Thymus (tissue), 11 donors: ENCODE results near the gene GRAP2. TPM values are rescaled to one million over a fixed set of nuclear protein-coding genes. Genes with fewer than 3 reads are reported as not detected.

ENCODE experiments used
- DNase-seq, 9 donors: peaks; one replicate each; pipeline ENCODE4 v3.0.0-alpha.2; 2013; ENCODE audit warnings: low spot score in 9 of 9, low read depth in 6 of 9, missing footprints in 1 of 9
- H3K27ac ChIP-seq, 2 donors: one replicate each; pipeline ENCODE4 v1.5.1; 2013; ENCODE audit warnings: control low read depth in 1 of 2, low read depth in 1 of 2, low read length in 1 of 2, mild to moderate bottlenecking in 1 of 2, moderate library complexity in 1 of 2
- H3K27me3 ChIP-seq, 2 donors: one replicate each; pipeline ENCODE4 v1.5.1; 2013; ENCODE audit warnings: low read length in 1 of 2; ENCODE audit not compliant: control insufficient read depth in 2 of 2, insufficient read depth in 1 of 2
- H3K36me3 ChIP-seq, 2 donors: one replicate each; pipeline ENCODE4 v1.5.1; 2013; ENCODE audit warnings: low read length in 1 of 2, mild to moderate bottlenecking in 1 of 2, moderate library complexity in 1 of 2; ENCODE audit not compliant: control insufficient read depth in 2 of 2, insufficient read depth in 2 of 2
- H3K4me1 ChIP-seq, 2 donors: one replicate each; pipeline ENCODE4 v1.5.1; 2013; ENCODE audit warnings: low read length in 2 of 2; ENCODE audit not compliant: control insufficient read depth in 2 of 2, insufficient read depth in 2 of 2
- H3K4me3 ChIP-seq, 2 donors: one replicate each; pipeline ENCODE4 v1.5.1; 2013; ENCODE audit warnings: low read length in 2 of 2, control low read depth in 1 of 2, mild to moderate bottlenecking in 1 of 2
- H3K9me3 ChIP-seq, 2 donors: one replicate each; pipeline ENCODE4 v1.5.1; 2013; ENCODE audit warnings: low read length in 1 of 2, mild to moderate bottlenecking in 1 of 2; ENCODE audit not compliant: control insufficient read depth in 2 of 2, insufficient read depth in 1 of 2
- WGBS: extraction: QIAGEN DNeasy Blood & Tissue Kit; methylation state at CpG from one replicate; pipeline ENCODE4 v1.1.7; 2013; 5-methylcytosine and 5-hydroxymethylcytosine counted together
- polyA plus RNA-seq: library from polyadenylated mRNA; stranded (reverse); fragments of 200-250 nt; gene quantifications from one replicate; pipeline ENCODE4 v1.2.3, GENCODE V29; 2013
- total RNA-seq: library from RNA; stranded (reverse); fragments of 120-200 nt; gene quantifications from one replicate; pipeline ENCODE4 v1.2.4, GENCODE V29; 2013
- donor health status: healthy.

GRAP2 gene
- total and polyA plus RNA-seq, 2 donors = 51.5 to 193 TPM

GRCh38 chr22:40010746-40011145, 109.9 kb downstream of the GRAP2 start:
- Histone ChIP-seq H3K9me3 (no peaks in the 10 kb centered on the region), H3K4me3 (no peak overlapping the region), H3K4me1 (peaks cover 18 to 55% of the 10 kb centered on the region in 2 donors), H3K27ac (peak overlapping the region in 1 of 2 donors; percentile 32), H3K27me3 (peaks cover 0 to 4% of the 10 kb centered on the region in 2 donors), H3K36me3 (no peaks in the 10 kb centered on the region)
- WGBS = 93% methylated on average over 6 of the region's 6 CpGs
- DNase-seq = no peak

- no peak for DNase-seq
- Histone ChIP-seq H3K4me1 (peaks cover 4 to 25% of the 10 kb centered on the region in 2 donors), H3K36me3 (no peaks in the 10 kb centered on the region), H3K27me3 (no peaks in the 10 kb centered on the region), H3K27ac (no peak overlapping the region), H3K9me3 (no peaks in the 10 kb centered on the region), H3K4me3 (no peak overlapping the region)
- WGBS = 94% methylated on average over 5 of the region's 5 CpGs
Observed at GRCh38 chr22:40014667-40015248, 113.9 kb downstream of the GRAP2 start.

DNA sequence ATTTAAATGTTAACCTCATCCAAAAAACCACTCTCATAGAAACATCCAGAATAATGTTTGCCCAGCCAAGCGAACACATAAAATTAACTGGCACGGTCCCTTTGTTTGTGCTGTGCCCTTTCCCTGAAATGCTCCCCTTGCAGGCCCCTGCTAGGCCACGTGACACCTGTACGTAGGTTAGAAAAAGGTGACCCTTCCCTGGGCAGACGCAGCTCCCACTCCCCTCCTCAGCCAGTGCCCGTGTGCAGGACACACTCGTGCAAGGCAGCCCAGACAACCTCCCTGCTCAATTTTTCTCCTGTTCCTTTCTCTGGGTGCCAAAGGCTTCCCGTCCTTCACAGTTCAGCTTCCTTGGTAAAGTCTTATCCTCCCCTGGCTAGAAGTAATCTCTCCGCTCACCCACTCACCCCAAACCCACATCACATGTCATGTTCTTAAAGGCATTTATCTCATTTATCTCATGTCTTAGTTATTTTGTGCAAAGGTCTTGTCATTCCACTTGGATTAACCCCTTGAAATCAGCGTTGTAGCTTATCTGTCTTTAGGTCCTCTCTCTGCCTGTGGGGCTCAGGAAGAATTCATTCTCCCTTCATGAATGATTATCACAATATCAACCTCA, 114.6 kb downstream of the GRAP2 start:
- Histone ChIP-seq H3K4me1 (peaks cover 0 to 18% of the 10 kb centered on the region in 2 donors), H3K36me3 (no peaks in the 10 kb centered on the region), H3K9me3 (no peaks in the 10 kb centered on the region), H3K27ac (no peak overlapping the region), H3K27me3 (no peaks in the 10 kb centered on the region), H3K4me3 (no peak overlapping the region)
- WGBS = 92% methylated on average over 10 of the region's 10 CpGs
- no peak for DNase-seq

DNA sequence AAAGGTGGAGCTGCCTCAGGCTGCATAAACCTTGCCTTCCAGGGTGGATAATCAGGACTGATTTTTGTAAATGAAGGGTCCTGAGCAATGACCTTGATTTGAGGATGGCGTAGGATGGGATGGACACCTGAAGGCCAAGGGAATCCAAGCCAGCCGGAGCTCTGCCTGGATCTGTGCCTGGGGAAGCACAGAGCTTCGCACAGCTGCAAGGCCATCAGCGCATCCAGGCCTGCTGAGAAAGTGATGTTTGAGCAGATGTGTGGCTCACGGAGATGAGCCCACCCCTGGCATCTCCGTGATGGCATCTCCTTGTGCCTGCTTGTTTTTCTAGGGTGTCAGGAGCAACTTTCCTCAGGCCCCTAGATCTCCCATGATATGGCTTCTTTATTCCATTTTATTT, 117.2 kb downstream of the GRAP2 start:
- no peak overlapping the region for H3K4me3 ChIP-seq
- no peaks in the 10 kb centered on the region for H3K9me3 ChIP-seq
- H3K36me3 ChIP-seq = no peaks in the 10 kb centered on the region
- peaks cover 6 to 27% of the 10 kb centered on the region in 2 donors for H3K4me1 ChIP-seq
- no peak overlapping the region for H3K27ac ChIP-seq
- DNase-seq = no peak
- WGBS = 99% methylated on average over 6 of the region's 6 CpGs
- no peaks in the 10 kb centered on the region for H3K27me3 ChIP-seq

GRCh38 chr22:40019100-40019499, 118.2 kb downstream of the GRAP2 start:
- Histone ChIP-seq H3K4me3 (no peak overlapping the region), H3K27me3 (no peaks in the 10 kb centered on the region), H3K4me1 (peaks cover 17 to 37% of the 10 kb centered on the region in 2 donors), H3K27ac (no peak overlapping the region), H3K36me3 (no peaks in the 10 kb centered on the region), H3K9me3 (no peaks in the 10 kb centered on the region)
- no peak for DNase-seq
- WGBS = 96% methylated on average over 9 of the region's 9 CpGs

- Histone ChIP-seq H3K27ac (no peak overlapping the region), H3K27me3 (no peaks in the 10 kb centered on the region), H3K36me3 (no peaks in the 10 kb centered on the region), H3K4me3 (no peak overlapping the region), H3K9me3 (no peaks in the 10 kb centered on the region), H3K4me1 (peaks cover 26 to 43% of the 10 kb centered on the region in 2 donors)
- 95% methylated on average over 7 of the region's 7 CpGs for WGBS
- no peak for DNase-seq
Observed at GRCh38 chr22:40020956-40021355, 120.1 kb downstream of the GRAP2 start.

GRCh38 chr22:40021401-40022000, 120.6 kb downstream of the GRAP2 start:
- H3K4me1 ChIP-seq = peaks cover 26 to 43% of the 10 kb centered on the region in 2 donors
- no peaks in the 10 kb centered on the region for H3K36me3 ChIP-seq
- no peak overlapping the region for H3K4me3 ChIP-seq
- DNase-seq = no peak
- no peaks in the 10 kb centered on the region for H3K27me3 ChIP-seq
- H3K9me3 ChIP-seq = peaks cover 0 to under 1% of the 10 kb centered on the region in 2 donors
- WGBS = 97% methylated on average over 34 of the region's 34 CpGs
- no peak overlapping the region for H3K27ac ChIP-seq

DNA sequence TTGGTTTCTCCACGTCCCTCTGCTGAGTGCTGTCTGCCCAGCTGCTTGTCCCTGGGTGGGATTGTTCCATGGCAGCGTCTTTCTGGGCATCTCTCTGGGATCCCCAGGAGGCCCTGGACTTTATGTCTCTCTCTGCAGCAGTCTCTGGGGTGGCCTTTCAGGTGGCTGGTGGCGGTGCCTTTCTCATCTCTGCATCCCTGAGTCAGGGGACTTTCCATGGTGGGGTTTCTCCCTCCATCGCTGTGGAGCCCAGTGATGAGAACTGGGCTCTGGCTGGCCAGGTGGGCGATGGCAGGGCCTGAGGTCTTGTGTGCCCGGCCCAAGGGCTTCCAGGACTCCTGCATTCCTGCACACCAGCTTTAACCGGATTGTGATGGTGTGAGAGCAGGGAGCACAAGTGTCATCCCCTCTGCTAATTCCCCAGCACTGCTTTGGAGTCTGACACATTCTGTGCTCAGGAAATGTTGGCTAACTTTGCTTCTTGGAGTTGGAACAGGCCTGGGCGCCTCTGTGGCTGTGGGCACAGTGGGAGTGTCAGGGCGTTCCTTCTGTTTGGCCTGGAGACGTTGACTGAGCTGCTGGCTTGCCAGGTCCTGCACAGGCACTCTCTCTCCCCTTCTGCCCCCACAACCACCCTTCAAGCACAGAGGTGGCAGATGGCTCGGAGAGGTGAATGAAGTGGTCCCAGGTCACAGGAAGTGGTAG, 121.8 kb downstream of the GRAP2 start:
- Histone ChIP-seq H3K9me3 (peaks cover 0 to 3% of the 10 kb centered on the region in 2 donors), H3K27ac (peak overlapping the region in 1 of 2 donors; percentile 7), H3K27me3 (no peaks in the 10 kb centered on the region), H3K36me3 (no peaks in the 10 kb centered on the region), H3K4me3 (no peak overlapping the region), H3K4me1 (peaks cover 26 to 51% of the 10 kb centered on the region in 2 donors)
- 90% methylated on average over 11 of the region's 11 CpGs for WGBS
- no peak for DNase-seq
